Muscle of leg (tissue), 11 donors: ENCODE measurements around the gene ARMC2. TPM values are rescaled to one million over a fixed set of nuclear protein-coding genes. Genes with fewer than 3 reads are reported as not detected.
A peak's percentile ranks its signal among the peaks of the same experiment; 100 is the strongest.
"Not testable (repeated sequence)": the region's sequence is repeated elsewhere in the genome, so short reads cannot be mapped to it uniquely, and the experiment has no call there.

Experiments used
- DNase-seq: peaks from one replicate; pipeline ENCODE4 v3.0.0; 2013
- H3K27ac ChIP-seq: one replicate; pipeline ENCODE4 v1.5.1; 2013; ENCODE audit warnings: mild to moderate bottlenecking, low read length, control low read depth
- H3K27me3 ChIP-seq: one replicate; pipeline ENCODE4 v1.6.1; 2013; ENCODE audit warnings: low read length; ENCODE audit not compliant: control insufficient read depth, insufficient read depth
- H3K36me3 ChIP-seq: one replicate; pipeline ENCODE4 v1.6.1; 2013; ENCODE audit warnings: low read length; ENCODE audit not compliant: control insufficient read depth, insufficient read depth
- H3K4me1 ChIP-seq: one replicate; pipeline ENCODE4 v1.6.1; 2013; ENCODE audit warnings: low read length; ENCODE audit not compliant: control insufficient read depth, insufficient read depth
- H3K4me3 ChIP-seq: one replicate; pipeline ENCODE4 v1.5.1; 2013; ENCODE audit warnings: low read length, control low read depth
- H3K9me3 ChIP-seq: replicated peaks from 2 replicates; pipeline ENCODE4 v1.6.1; 2013; ENCODE audit warnings: low read depth, low read length; ENCODE audit not compliant: control insufficient read depth
- WGBS: methylation state at CpG from one replicate; pipeline ENCODE4 v1.1.5; 2013; ENCODE audit warnings: missing lambda C conversion rate; ENCODE audit not compliant: insufficient coverage; 5-methylcytosine and 5-hydroxymethylcytosine counted together
- polyA plus RNA-seq, 8 donors: library from polyadenylated mRNA; unstranded; fragments of 120-200 nt; gene quantifications; one replicate each; pipeline versions ENCODE4 v1.2.1 to v1.2.3, GENCODE V29; 2013; ENCODE audit warnings: inconsistent platforms in 1 of 8, low replicate concordance in 1 of 8; ENCODE audit not compliant: insufficient read length in 8 of 8, insufficient read depth in 1 of 8
- total RNA-seq: library from RNA; stranded (reverse); fragments of 120-200 nt; gene quantifications from one replicate; pipeline ENCODE4 v1.2.4, GENCODE V29; 2013

The ARMC2 gene
- total and polyA plus RNA-seq, 9 donors: 3.6 to 8.9 (median 5.8) TPM

- no peak for DNase-seq
- H3K27ac ChIP-seq: no peak overlapping the region
- H3K4me3 ChIP-seq: no peak overlapping the region
- peaks cover 3% of the 10 kb centered on the region for H3K4me1 ChIP-seq
- WGBS: 96% methylated on average over 2 of the region's 2 CpGs
- H3K27me3 ChIP-seq: no peaks in the 10 kb centered on the region
- peaks cover 13% of the 10 kb centered on the region for H3K36me3 ChIP-seq
- no peaks in the 10 kb centered on the region for H3K9me3 ChIP-seq
Measured at GRCh38 chr6:108878942-108879341, 30.7 kb downstream of the ARMC2 start.

- WGBS: no CpG with 5 or more reads among the region's 1 CpG
- Histone ChIP-seq H3K27me3 (no peaks in the 10 kb centered on the region), H3K4me1 (no peaks in the 10 kb centered on the region), H3K4me3 (no peak overlapping the region), H3K27ac (no peak overlapping the region), H3K36me3 (peaks cover 13% of the 10 kb centered on the region), H3K9me3 (no peaks in the 10 kb centered on the region)
- no peak for DNase-seq
Measured at GRCh38 chr6:108883172-108883571, 35.0 kb downstream of the ARMC2 start.

DNA sequence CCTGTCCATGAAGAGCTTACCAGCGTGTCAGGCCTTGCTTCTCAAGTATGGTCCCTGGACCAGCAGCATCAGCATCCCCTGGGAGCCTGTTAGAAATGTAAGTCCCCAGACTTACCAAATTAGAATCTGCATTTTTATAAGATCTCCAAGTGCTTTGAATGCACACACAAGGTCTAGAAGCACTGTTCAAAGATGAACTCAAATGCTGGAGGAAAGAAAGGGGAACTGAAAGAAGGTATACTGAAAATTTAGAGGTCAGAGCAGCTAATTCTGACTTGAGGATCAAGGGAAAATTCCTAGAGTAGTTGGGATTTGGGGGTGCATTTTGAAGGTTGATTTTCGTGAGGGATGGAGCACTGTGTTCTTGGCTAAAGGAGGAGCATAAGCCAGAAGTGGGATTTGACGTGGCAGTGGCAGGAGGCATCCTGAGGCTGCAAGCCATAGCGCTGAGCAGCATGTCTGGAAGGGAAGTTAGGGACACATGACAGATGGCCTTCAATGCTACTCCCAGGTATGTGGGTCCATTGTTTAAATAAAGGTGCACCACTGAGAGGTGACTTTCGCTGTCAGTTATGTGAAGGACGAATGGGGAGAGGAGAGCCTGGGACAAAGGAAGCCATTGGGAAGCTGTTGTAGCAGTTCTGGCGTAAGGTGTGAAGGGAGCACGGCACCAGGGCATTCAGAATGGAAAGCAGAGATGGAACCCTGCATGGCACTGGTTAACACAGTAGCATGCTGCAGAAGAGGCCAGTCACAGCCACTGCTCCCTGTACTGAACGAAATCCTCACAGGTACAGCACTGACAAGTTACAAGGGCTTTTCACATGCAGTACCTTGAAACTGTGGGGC lies 36.2 kb downstream of the ARMC2 start:
- H3K4me1 ChIP-seq: no peaks in the 10 kb centered on the region
- no peak overlapping the region for H3K4me3 ChIP-seq
- peaks cover 6% of the 10 kb centered on the region for H3K36me3 ChIP-seq
- no peaks in the 10 kb centered on the region for H3K27me3 ChIP-seq
- H3K27ac ChIP-seq: no peak overlapping the region
- no peak for DNase-seq
- 92% methylated on average over 7 of the region's 9 CpGs for WGBS
- no peaks in the 10 kb centered on the region for H3K9me3 ChIP-seq

DNA sequence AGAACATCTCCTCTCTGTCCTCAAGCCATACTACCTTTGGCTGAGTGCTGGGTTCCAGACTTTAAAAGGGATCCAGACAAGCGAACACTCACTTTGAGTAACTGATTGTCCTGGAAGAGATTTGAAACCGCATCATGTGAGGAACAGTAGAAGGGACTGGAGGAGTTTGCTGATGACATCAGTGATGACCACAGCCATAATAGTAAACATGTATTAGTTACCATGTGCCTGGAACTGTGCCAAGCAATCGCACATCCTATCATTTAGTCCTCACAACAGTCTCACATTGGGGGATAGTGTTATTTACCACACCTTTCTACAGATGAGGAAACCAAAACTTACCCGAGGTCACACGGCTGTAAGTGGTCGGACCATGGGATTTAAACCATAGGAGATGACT lies 39.8 kb downstream of the ARMC2 start:
- WGBS: 93% methylated on average over 3 of the region's 6 CpGs
- DNase-seq: no peak
- Histone ChIP-seq H3K4me1 (no peaks in the 10 kb centered on the region), H3K4me3 (no peak overlapping the region), H3K27me3 (no peaks in the 10 kb centered on the region), H3K36me3 (no peaks in the 10 kb centered on the region), H3K9me3 (no peaks in the 10 kb centered on the region), H3K27ac (no peak overlapping the region)

- Histone ChIP-seq H3K9me3 (no peaks in the 10 kb centered on the region), H3K4me3 (no peak overlapping the region), H3K27ac (no peak overlapping the region), H3K36me3 (no peaks in the 10 kb centered on the region), H3K4me1 (no peaks in the 10 kb centered on the region), H3K27me3 (no peaks in the 10 kb centered on the region)
- no peak for DNase-seq
- WGBS: 94% methylated on average over 2 of the region's 2 CpGs
Measured at GRCh38 chr6:108888745-108889144, 40.5 kb downstream of the ARMC2 start.

DNA sequence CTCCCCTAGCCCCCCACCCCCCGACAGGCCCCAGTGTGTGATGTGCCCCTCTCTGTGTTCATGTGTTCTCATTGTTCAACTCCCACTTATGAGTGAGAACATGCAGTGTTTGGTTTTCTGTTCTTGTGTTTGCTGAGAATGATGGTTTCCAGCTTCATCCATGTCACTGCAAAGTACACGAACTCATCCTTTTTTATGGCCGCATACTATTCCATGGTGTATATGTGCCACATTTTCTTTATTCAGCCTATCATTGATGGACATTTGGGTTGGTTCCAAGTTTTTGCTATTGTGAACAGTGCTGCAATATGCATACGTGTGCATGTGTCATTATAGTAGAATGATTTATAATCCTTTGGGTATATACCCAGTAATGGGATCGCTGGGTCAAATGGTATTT lies 42.7 kb downstream of the ARMC2 start:
- H3K36me3 ChIP-seq, H3K4me1 ChIP-seq, H3K4me3 ChIP-seq, H3K27me3 ChIP-seq, H3K27ac ChIP-seq, DNase-seq, H3K9me3 ChIP-seq: not testable (repeated sequence)
- WGBS: no CpG with 5 or more reads among the region's 5 CpGs

DNA sequence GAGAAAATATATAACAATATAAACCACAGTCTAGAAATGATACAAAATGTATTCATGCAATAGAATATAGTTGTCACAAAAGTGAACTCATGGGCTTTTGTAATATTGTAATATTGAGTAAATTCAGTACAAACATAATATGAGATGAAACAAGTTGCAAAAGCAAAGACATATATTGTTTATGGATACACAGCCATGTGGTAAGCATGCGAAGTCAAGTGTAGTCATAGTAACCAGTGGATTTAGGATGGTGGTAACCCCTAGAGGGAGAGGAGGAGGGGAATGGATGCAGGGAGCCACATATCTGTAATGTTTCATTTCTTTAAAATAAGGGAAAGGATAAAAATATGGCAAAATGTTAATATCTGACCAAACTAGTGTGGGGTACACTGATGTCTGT lies 47.3 kb downstream of the ARMC2 start:
- H3K27ac ChIP-seq: peak overlapping the region; percentile 44
- H3K4me3 ChIP-seq: no peak overlapping the region
- H3K27me3 ChIP-seq: no peaks in the 10 kb centered on the region
- WGBS: 67% methylated on average over 1 of the region's 1 CpG
- no peaks in the 10 kb centered on the region for H3K4me1 ChIP-seq
- H3K9me3 ChIP-seq: no peaks in the 10 kb centered on the region
- DNase-seq: no peak
- peaks cover 3% of the 10 kb centered on the region for H3K36me3 ChIP-seq

DNA sequence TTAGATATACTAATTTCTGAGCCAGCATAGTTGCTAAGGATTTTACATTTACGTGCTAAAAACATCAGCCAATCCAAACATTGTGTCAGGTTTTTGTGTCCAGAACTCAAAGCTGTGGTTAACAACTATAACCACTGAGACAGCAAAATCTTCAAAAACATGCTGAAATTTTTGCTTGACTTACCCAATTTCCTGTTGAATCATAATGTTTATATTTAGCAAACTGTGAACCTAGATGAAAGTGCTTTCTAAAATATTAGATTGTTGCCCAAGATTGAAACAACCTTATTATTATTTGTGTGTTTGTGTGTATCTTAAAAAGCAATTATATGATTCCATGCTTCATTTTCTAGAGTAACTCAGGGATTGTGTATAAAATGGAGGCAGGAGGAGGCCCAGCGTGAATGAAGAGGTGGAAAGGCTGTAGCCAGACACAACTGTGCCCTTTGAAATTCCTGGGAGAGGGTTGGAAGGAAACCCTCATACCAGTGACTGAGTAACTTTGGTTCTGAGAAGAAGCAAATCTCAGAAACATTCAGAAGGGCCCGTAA lies 48.0 kb downstream of the ARMC2 start:
- no peak overlapping the region for H3K4me3 ChIP-seq
- H3K27ac ChIP-seq: peak overlapping the region; percentile 72
- no peaks in the 10 kb centered on the region for H3K27me3 ChIP-seq
- 75% methylated on average over 2 of the region's 3 CpGs for WGBS
- peak; percentile 83 for DNase-seq
- H3K36me3 ChIP-seq: peaks cover 3% of the 10 kb centered on the region
- H3K9me3 ChIP-seq: no peaks in the 10 kb centered on the region
- H3K4me1 ChIP-seq: no peaks in the 10 kb centered on the region

GRCh38 chr6:108897371-108897770 lies 49.1 kb downstream of the ARMC2 start:
- Histone ChIP-seq H3K36me3 (peaks cover 3% of the 10 kb centered on the region), H3K27ac (peak overlapping the region; percentile 29), H3K27me3 (no peaks in the 10 kb centered on the region), H3K4me3 (no peak overlapping the region), H3K9me3 (no peaks in the 10 kb centered on the region), H3K4me1 (no peaks in the 10 kb centered on the region)
- DNase-seq: no peak
- no CpG with 5 or more reads among the region's 1 CpG for WGBS

DNA sequence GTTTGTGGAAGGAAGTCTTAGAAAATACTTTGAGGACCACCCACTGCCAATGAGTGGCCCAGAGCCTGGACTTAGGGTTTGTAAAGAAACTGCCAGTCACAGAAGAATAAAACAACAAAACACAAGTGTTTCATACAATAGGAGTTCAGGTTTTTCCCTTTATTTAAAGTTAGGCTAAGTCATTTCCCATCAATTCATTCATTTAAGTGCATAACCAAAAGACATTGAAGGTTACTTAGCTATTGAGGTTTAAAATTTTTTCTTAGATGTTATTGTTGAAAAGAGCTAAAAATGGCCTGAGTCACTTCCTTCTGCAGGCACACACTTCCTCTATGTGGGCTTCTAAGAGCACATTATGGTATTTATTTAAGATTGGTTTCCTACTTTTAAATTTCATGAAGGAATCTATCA lies 54.2 kb downstream of the ARMC2 start:
- H3K4me1 ChIP-seq: no peaks in the 10 kb centered on the region
- DNase-seq: no peak

More for the DNA sequence above, 54.2 kb downstream of the ARMC2 start:
- Histone ChIP-seq H3K9me3 (no peaks in the 10 kb centered on the region), H3K27ac (peak overlapping the region; percentile 52), H3K27me3 (no peaks in the 10 kb centered on the region), H3K36me3 (peaks cover 3% of the 10 kb centered on the region), H3K4me3 (no peak overlapping the region)
